Suprapubic skin (tissue), 4 donors: ENCODE data around the gene IER5. TPM values are rescaled to one million over a fixed set of nuclear protein-coding genes. Genes with fewer than 3 reads are reported as not detected.
A peak's percentile ranks its signal among the peaks of the same experiment; 100 is the strongest.

Source experiments
- DNase-seq, 2 donors: peaks; one replicate each; pipeline ENCODE4 v3.0.0-alpha.2; 2019; ENCODE audit warnings: low spot score in 2 of 2
- H3K27ac ChIP-seq: fragments of 200-600 bp; sonication (generic); one replicate; pipeline ENCODE4 v1.5.1; 2019
- H3K27me3 ChIP-seq: fragments of 200-600 bp; sonication (generic); one replicate; pipeline ENCODE4 v1.5.1; 2019
- H3K36me3 ChIP-seq: fragments of 200-600 bp; sonication (generic); one replicate; pipeline ENCODE4 v1.5.1; 2019
- H3K4me1 ChIP-seq: fragments of 200-600 bp; sonication (generic); one replicate; pipeline ENCODE4 v1.5.1; 2019
- H3K4me3 ChIP-seq: fragments of 200-600 bp; sonication (generic); one replicate; pipeline ENCODE4 v1.5.1; 2019; ENCODE audit warnings: mild to moderate bottlenecking
- H3K9me3 ChIP-seq: fragments of 200-600 bp; sonication (generic); one replicate; pipeline ENCODE4 v1.5.1; 2019
- CTCF ChIP-seq, 2 donors: fragments of 200-600 bp in 1 of 2; fragments of 450-650 bp in 1 of 2; sonication (generic) in 1 of 2; IDR thresholded peaks; one replicate each; pipeline ENCODE4 v1.5.1; 2016 to 2019; ENCODE audit warnings: antibody characterized with exemption in 2 of 2, mild to moderate bottlenecking in 1 of 2, moderate library complexity in 1 of 2
- EP300 ChIP-seq: sonication (generic); formaldehyde crosslinking; IDR thresholded peaks from one replicate; pipeline ENCODE4 v1.6.1; 2017; ENCODE audit warnings: antibody characterized with exemption
- POLR2A ChIP-seq, 2 donors: fragments of 450-650 bp; IDR thresholded peaks; one replicate each; pipeline ENCODE4 v1.6.1; 2017; ENCODE audit warnings: antibody characterized with exemption in 2 of 2, mild to moderate bottlenecking in 2 of 2, moderate library complexity in 2 of 2
- POLR2AphosphoS5 ChIP-seq, 3 donors: sonication (generic); formaldehyde crosslinking; IDR thresholded peaks; one replicate each; pipeline ENCODE4 v1.6.1; 2017; ENCODE audit warnings: antibody characterized with exemption in 3 of 3
- WGBS: methylation state at CpG from one replicate; pipeline ENCODE4 v1.1.5; 2018; 5-methylcytosine and 5-hydroxymethylcytosine counted together
- total RNA-seq, 4 donors: library from RNA; depleted of rRNA; stranded (reverse); fragments of >200 nt; gene quantifications; one replicate each; pipeline ENCODE4 v1.1.0, GENCODE V29; 2016

IER5 gene
- total RNA-seq, 4 donors from 2014 or later, result 11.3 to 30.4 (median 24.4) TPM

- H3K9me3 ChIP-seq, result no peaks in the 10 kb centered on the region
- peaks cover 4% of the 10 kb centered on the region for H3K36me3 ChIP-seq
- no peak overlapping the region for H3K27ac ChIP-seq
- H3K4me3 ChIP-seq, result peak overlapping the region; percentile 97
- WGBS, result 88% methylated on average over 4 of the region's 4 CpGs
- no peaks in the 10 kb centered on the region for H3K27me3 ChIP-seq
- DNase-seq, result no peak
- TF ChIP-seq POLR2AphosphoS5 (IDR thresholded peaks at IDR 0.05) (no peak), POLR2A (IDR thresholded peaks at IDR 0.05) (no peak), EP300 (no peak), CTCF (IDR thresholded peaks at IDR 0.05) (no peak)
- peaks cover 76% of the 10 kb centered on the region for H3K4me1 ChIP-seq
These were observed 4.5 kb downstream of the IER5 start for GRCh38 chr1:181092883-181093458.

DNA sequence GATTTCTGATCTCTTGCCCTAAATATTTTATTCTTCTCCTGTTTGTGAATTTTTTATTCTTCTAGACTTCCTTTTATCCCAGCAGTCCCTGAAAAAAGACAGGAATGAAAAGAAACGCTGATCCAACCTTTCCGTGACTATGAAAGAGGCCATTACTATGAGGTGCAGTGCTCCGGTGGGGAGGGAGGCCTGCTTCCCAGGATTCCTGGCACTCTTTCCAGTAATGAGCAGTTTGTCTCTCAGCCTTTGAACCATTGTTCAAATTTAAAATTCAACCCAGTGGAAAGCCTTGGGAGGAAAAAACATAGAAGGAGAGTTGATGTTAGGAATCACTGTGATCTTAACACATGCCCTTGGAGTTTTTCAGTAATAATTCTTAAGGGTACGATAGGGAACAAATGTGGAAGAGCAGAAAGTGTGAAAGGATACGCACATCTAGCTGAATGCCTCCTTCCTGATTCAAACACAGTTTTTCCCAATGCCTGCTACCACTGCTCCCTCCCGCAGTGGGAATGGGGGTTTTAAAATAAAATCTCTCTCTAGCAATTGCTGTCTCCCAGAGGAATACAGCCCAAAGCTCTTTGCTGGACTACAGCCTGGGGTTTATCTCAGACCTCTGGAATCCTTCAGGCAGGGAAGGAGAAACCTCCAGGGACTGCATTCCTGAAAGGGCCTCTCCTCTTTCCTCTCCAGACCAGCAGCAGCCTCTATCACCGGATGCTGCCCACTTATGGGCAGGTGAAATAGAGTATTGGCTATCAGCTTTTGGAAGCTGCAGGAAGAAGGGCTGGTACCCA is 6.1 kb downstream of the IER5 start:
- Histone ChIP-seq H3K4me1 (peaks cover 81% of the 10 kb centered on the region), H3K9me3 (no peaks in the 10 kb centered on the region), H3K27me3 (no peaks in the 10 kb centered on the region), H3K4me3 (no peak overlapping the region), H3K27ac (no peak overlapping the region), H3K36me3 (peaks cover 4% of the 10 kb centered on the region)
- no peak for DNase-seq
- 65% methylated on average over 6 of the region's 7 CpGs for WGBS
- TF ChIP-seq CTCF (IDR thresholded peaks at IDR 0.05) (no peak), POLR2AphosphoS5 (IDR thresholded peaks at IDR 0.05) (peak in 1 of 3 donors; percentile 10), POLR2A (IDR thresholded peaks at IDR 0.05) (no peak)

GRCh38 chr1:181095260-181095659 is 6.8 kb downstream of the IER5 start:
- 92% methylated on average over 8 of the region's 8 CpGs for WGBS
- peak overlapping the region; percentile 68 for H3K27ac ChIP-seq
- peaks cover 85% of the 10 kb centered on the region for H3K4me1 ChIP-seq
- no peak overlapping the region for H3K4me3 ChIP-seq
- H3K36me3 ChIP-seq, result peaks cover 4% of the 10 kb centered on the region
- H3K27me3 ChIP-seq, result no peaks in the 10 kb centered on the region
- DNase-seq, result no peak
- no peak for TF ChIP-seq EP300
- H3K9me3 ChIP-seq, result no peaks in the 10 kb centered on the region

GRCh38 chr1:181095763-181096184 is 7.3 kb downstream of the IER5 start:
- no peak for DNase-seq
- Histone ChIP-seq H3K27ac (peak overlapping the region; percentile 68), H3K9me3 (no peaks in the 10 kb centered on the region), H3K27me3 (no peaks in the 10 kb centered on the region), H3K36me3 (peaks cover 4% of the 10 kb centered on the region), H3K4me1 (peaks cover 85% of the 10 kb centered on the region), H3K4me3 (no peak overlapping the region)
- no peak for TF ChIP-seq POLR2A (IDR thresholded peaks at IDR 0.05)
- no peak for TF ChIP-seq CTCF (IDR thresholded peaks at IDR 0.05)
- TF ChIP-seq EP300, result no peak
- no peak for TF ChIP-seq POLR2AphosphoS5 (IDR thresholded peaks at IDR 0.05)
- 79% methylated on average over 5 of the region's 5 CpGs for WGBS

DNA sequence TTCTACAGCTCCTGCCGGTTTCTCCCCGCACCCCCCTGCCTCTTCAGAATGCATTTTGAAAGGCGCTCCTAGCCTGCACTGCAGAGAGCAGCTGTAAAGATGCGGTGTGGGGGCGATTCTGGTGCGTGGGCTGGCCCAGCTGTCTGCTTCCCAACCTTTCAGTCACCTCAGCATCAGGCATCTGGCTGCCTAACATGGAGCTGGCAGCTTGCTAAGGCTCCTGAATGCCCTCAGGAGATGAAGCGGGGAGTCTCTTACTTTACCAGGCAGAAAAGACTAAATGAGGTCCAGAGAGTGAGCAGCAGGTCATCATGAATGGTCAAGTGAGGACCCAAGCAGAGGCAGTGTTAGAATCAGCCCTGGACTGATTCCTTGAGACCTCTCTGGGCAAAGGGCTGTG is 8.7 kb downstream of the IER5 start:
- DNase-seq, result peak in 1 of 2 donors; percentile 55
- Histone ChIP-seq H3K4me3 (no peak overlapping the region), H3K36me3 (peaks cover 4% of the 10 kb centered on the region), H3K4me1 (peaks cover 80% of the 10 kb centered on the region), H3K27ac (peak overlapping the region; percentile 45), H3K9me3 (no peaks in the 10 kb centered on the region), H3K27me3 (no peaks in the 10 kb centered on the region)
- 63% methylated on average over 7 of the region's 7 CpGs for WGBS
- TF ChIP-seq POLR2AphosphoS5 (IDR thresholded peaks at IDR 0.05), result no peak
- TF ChIP-seq POLR2A (IDR thresholded peaks at IDR 0.05), result no peak
- TF ChIP-seq EP300, result no peak
- TF ChIP-seq CTCF (IDR thresholded peaks at IDR 0.05), result no peak
